GM21619 (cell line): ENCODE measurements around the gene FBXO31.

Experiments used
- ATAC-seq: cut with Tn5 transposase; IDR thresholded peaks from one replicate; pipeline ENCODE4 v1.9.1; 2021; ENCODE audit not compliant: unreplicated experiment

Gene FBXO31

GRCh38 chr16:87316923-87317749 lies 66.4 kb downstream of the FBXO31 start, which contains the start of gene C16orf95:
Gene C16orf95, minus strand, starts transcription at chr16:87317392. Its CDS starts 150 bp downstream, at chr16:87317242.
- ATAC-seq, result peak; percentile 86

- ATAC-seq, result no peak
These were observed 67.1 kb downstream of the FBXO31 start for GRCh38 chr16:87316450-87316922.

- no peak for ATAC-seq
These were observed 68.6 kb downstream of the FBXO31 start for GRCh38 chr16:87314990-87315420.

- no peak for ATAC-seq
These were observed 71.6 kb downstream of the FBXO31 start for GRCh38 chr16:87312008-87312407.

- no peak for ATAC-seq
These were observed 72.2 kb downstream of the FBXO31 start for GRCh38 chr16:87311387-87311786.

- no peak for ATAC-seq
These were observed 73.0 kb downstream of the FBXO31 start for GRCh38 chr16:87310610-87311009.

GRCh38 chr16:87309620-87310525 lies 73.7 kb downstream of the FBXO31 start:
- ATAC-seq, result no peak

GRCh38 chr16:87308826-87309225 lies 74.8 kb downstream of the FBXO31 start:
- ATAC-seq, result no peak

GRCh38 chr16:87306516-87306915 lies 77.1 kb downstream of the FBXO31 start:
- no peak for ATAC-seq

- no peak for ATAC-seq
These were observed 77.8 kb downstream of the FBXO31 start for GRCh38 chr16:87305505-87306391.

- no peak for ATAC-seq
These were observed 78.6 kb downstream of the FBXO31 start for GRCh38 chr16:87304951-87305350.

GRCh38 chr16:87303962-87304521 lies 79.5 kb downstream of the FBXO31 start:
- ATAC-seq, result no peak

GRCh38 chr16:87303431-87303930 lies 80.1 kb downstream of the FBXO31 start:
- no peak for ATAC-seq

GRCh38 chr16:87298857-87299465 lies 84.6 kb downstream of the FBXO31 start:
- no peak for ATAC-seq

- no peak for ATAC-seq
These were observed 85.5 kb downstream of the FBXO31 start for GRCh38 chr16:87297918-87298631.

- ATAC-seq, result no peak
These were observed 86.2 kb downstream of the FBXO31 start for GRCh38 chr16:87297407-87297806.

GRCh38 chr16:87295661-87296531 lies 87.7 kb downstream of the FBXO31 start:
- ATAC-seq, result no peak

GRCh38 chr16:87295259-87295658 lies 88.3 kb downstream of the FBXO31 start:
- ATAC-seq, result no peak
